SU-DHL-6 (cell line): ENCODE measurements around the gene ZNF776.

ENCODE experiments used
- H2AFZ ChIP-seq: fragments of 200-600 bp; sonication (generic); 2 replicates; pipeline ENCODE4 v1.6.1; 2014; ENCODE audit warnings: low read depth, mild to moderate bottlenecking, moderate library complexity, mixed read lengths, antibody characterized with exemption, low read length; ENCODE audit not compliant: severe bottlenecking
- H3F3A ChIP-seq: fragments of 200-600 bp; shearing (Covaris generic); 2 replicates; pipeline ENCODE4 v1.6.0; 2016; ENCODE audit warnings: antibody characterized with exemption, mild to moderate bottlenecking; ENCODE audit not compliant: insufficient read depth
- H3K27ac ChIP-seq: fragments of 200-600 bp; sonication (generic); 2 replicates; pipeline ENCODE4 v1.5.1; 2016; ENCODE audit warnings: low read depth, mild to moderate bottlenecking, low read length, moderate library complexity, mixed read lengths
- H3K27me3 ChIP-seq: fragments of 200-600 bp; sonication (generic), shearing (Covaris generic); 2 replicates; pipeline ENCODE4 v1.6.0; 2014; ENCODE audit warnings: mild to moderate bottlenecking, low read length
- H3K36me3 ChIP-seq: fragments of 200-600 bp; sonication (generic); 2 replicates; pipeline ENCODE4 v1.6.1; 2014; ENCODE audit warnings: mild to moderate bottlenecking, low read length, mixed read lengths
- H3K4me2 ChIP-seq: fragments of 300-600, 200-600 bp; shearing (Covaris generic), sonication (generic); 2 replicates; pipeline ENCODE4 v1.6.0; 2014; ENCODE audit warnings: low read length, low read depth, mild to moderate bottlenecking; ENCODE audit not compliant: poor library complexity, severe bottlenecking
- H3K4me3 ChIP-seq: fragments of 200-600 bp; sonication (generic); 2 replicates; pipeline ENCODE4 v1.5.1; 2014; ENCODE audit warnings: antibody characterized with exemption, low read length, mild to moderate bottlenecking, mixed read lengths; ENCODE audit not compliant: insufficient read depth, poor library complexity, severe bottlenecking
- H3K79me2 ChIP-seq: fragments of 200-600 bp; sonication (generic); 2 replicates; pipeline ENCODE4 v1.6.1; 2014; ENCODE audit warnings: mild to moderate bottlenecking, low read length, moderate library complexity; ENCODE audit not compliant: insufficient read depth
- H3K9ac ChIP-seq: fragments of 200-600 bp; sonication (generic); 2 replicates; pipeline ENCODE4 v1.7.0; 2014; ENCODE audit warnings: mild to moderate bottlenecking, low read length
- H3K9me2 ChIP-seq: fragments of 200-600 bp; sonication (generic); replicated peaks from 2 replicates; pipeline ENCODE4 v1.6.1; 2014; ENCODE audit warnings: low read length; ENCODE audit not compliant: insufficient read depth
- H3K9me3 ChIP-seq: fragments of 200-600 bp; sonication (generic); 2 replicates; pipeline ENCODE4 v1.6.1; 2014; ENCODE audit warnings: low read length, mixed read lengths; ENCODE audit not compliant: insufficient read depth
- H4K20me1 ChIP-seq: fragments of 200-600 bp; sonication (generic); 2 replicates; pipeline ENCODE4 v1.6.1; 2014; ENCODE audit warnings: low read depth, mild to moderate bottlenecking, antibody characterized with exemption, low read length, moderate library complexity, mixed read lengths
- EZH2phosphoT487 ChIP-seq: fragments of 200-600 bp; sonication (generic), shearing (Covaris generic); conservative IDR thresholded peaks from 2 replicates; pipeline ENCODE4 v1.6.1; 2018; ENCODE audit warnings: mild to moderate bottlenecking, antibody characterized with exemption, low read length, moderate library complexity, mixed read lengths
- TF ChIP-seq, protein P1 (sequence below): fragments of 200-600 bp; sonication (generic); IDR thresholded peaks from one replicate; pipeline ENCODE4 v1.5.1; 2017; ENCODE audit warnings: antibody characterized with exemption, mild to moderate bottlenecking, low read length, moderate library complexity; ENCODE audit not compliant: insufficient read depth, poor library complexity, severe bottlenecking

ZNF776 gene

DNA sequence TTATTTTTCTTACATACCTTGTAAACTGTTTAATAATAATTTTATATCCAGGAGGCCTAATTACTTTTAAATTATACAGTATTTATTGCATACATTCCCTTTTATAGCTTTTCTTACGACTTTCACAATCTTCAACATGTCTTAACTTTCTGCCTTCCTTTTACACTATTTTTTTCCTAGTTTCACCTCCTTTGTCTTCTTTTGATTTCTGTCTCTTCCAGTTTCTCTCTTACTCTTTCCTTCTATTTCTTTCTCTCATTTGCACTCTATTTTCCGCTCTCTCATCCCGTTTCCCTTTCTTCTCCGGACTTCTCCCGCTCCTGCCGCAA, 56.6 kb downstream of the ZNF776 start:
- H4K20me1 ChIP-seq = no peaks in the 10 kb centered on the region
- no peak overlapping the region for H3K27ac ChIP-seq
- H3K27me3 ChIP-seq = no peaks in the 10 kb centered on the region
- peaks cover 9% of the 10 kb centered on the region; the same call in 1 of the 2 replicates for H3F3A ChIP-seq
- no peaks in the 10 kb centered on the region for H3K36me3 ChIP-seq
- H3K4me3 ChIP-seq = no peak overlapping the region
- peaks cover 14% of the 10 kb centered on the region for H3K79me2 ChIP-seq
- no peak overlapping the region for H3K4me2 ChIP-seq
- TF ChIP-seq, protein P1, sequence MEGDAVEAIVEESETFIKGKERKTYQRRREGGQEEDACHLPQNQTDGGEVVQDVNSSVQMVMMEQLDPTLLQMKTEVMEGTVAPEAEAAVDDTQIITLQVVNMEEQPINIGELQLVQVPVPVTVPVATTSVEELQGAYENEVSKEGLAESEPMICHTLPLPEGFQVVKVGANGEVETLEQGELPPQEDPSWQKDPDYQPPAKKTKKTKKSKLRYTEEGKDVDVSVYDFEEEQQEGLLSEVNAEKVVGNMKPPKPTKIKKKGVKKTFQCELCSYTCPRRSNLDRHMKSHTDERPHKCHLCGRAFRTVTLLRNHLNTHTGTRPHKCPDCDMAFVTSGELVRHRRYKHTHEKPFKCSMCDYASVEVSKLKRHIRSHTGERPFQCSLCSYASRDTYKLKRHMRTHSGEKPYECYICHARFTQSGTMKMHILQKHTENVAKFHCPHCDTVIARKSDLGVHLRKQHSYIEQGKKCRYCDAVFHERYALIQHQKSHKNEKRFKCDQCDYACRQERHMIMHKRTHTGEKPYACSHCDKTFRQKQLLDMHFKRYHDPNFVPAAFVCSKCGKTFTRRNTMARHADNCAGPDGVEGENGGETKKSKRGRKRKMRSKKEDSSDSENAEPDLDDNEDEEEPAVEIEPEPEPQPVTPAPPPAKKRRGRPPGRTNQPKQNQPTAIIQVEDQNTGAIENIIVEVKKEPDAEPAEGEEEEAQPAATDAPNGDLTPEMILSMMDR = no peak
- no peak for TF ChIP-seq EZH2phosphoT487
- H3K9ac ChIP-seq = no peak overlapping the region
- H3K9me2 ChIP-seq = no peaks in the 10 kb centered on the region
- no peak overlapping the region for H2AFZ ChIP-seq
- H3K9me3 ChIP-seq = no peaks in the 10 kb centered on the region

DNA sequence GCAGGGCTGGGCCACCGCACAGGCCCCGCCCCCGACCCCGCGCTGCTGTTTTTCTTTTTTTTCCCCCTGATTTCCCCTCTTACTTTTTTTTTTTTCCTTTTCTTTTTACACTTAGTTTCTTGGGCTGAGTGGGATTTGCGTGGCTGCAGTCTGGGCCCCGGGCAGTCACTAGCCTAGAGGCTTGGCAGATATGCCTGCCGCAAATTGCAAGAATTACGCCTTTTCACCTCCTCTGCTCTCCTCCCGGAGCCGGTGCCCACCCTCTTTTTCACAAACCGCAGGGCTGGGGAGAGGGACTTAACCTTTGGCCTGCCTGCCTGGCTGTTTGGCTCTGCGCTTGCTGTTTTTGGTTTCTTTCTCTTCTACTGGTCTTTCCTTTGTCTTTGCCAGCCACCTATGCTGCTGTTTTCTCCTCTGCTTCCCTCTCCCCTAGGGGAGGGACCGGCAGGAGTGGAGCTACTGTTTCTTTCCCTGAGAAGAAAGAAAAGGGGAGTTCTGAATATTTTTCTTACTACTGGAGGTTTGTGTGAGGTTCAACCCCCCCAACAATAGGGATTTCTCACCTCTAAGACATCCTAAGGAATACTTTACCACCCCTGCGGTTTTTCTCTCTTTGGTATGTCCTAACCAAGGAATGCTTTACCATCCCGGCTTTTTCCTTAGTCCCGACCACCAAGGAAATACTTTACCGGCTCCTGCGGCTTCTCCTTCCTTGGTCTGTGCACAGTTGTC, 57.1 kb downstream of the ZNF776 start:
- H3K27me3 ChIP-seq = no peaks in the 10 kb centered on the region
- H3K9me3 ChIP-seq = no peaks in the 10 kb centered on the region
- H3K9ac ChIP-seq = no peak overlapping the region
- H3K9me2 ChIP-seq = no peaks in the 10 kb centered on the region
- no peak overlapping the region for H3K27ac ChIP-seq
- H3K79me2 ChIP-seq = peaks cover 14% of the 10 kb centered on the region
- H2AFZ ChIP-seq = no peak overlapping the region
- no peaks in the 10 kb centered on the region for H3K36me3 ChIP-seq
- no peak overlapping the region for H3K4me3 ChIP-seq
- H3F3A ChIP-seq = peaks cover 9% of the 10 kb centered on the region; the same call in 1 of the 2 replicates
- TF ChIP-seq, protein P1 = no peak
- no peak for TF ChIP-seq EZH2phosphoT487
- no peak overlapping the region for H3K4me2 ChIP-seq
- H4K20me1 ChIP-seq = no peaks in the 10 kb centered on the region

DNA sequence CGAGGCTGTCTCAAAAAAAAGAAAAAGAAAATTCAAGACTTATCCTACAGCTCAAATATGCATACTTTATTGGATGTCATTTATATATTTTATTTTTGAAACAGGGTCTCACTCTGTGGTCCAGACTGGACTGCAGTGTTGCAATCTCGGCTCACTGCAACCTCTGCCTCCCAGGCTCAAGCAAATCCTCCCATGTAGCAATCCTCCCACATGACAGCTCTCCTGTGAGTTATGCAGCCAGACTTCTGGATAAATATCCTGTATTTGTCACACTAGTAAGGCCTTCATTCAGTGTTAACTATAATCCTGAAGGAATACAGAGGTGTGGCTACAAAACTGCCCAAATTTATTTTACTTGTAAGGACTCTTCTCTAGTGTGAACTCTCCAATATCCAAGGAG, 60.9 kb downstream of the ZNF776 start:
- H3K79me2 ChIP-seq = peaks cover 27% of the 10 kb centered on the region
- no peaks in the 10 kb centered on the region for H3K9me2 ChIP-seq
- H2AFZ ChIP-seq = no peak overlapping the region
- H4K20me1 ChIP-seq = no peaks in the 10 kb centered on the region
- no peak for TF ChIP-seq EZH2phosphoT487
- TF ChIP-seq, protein P1 = no peak
- no peak overlapping the region for H3K27ac ChIP-seq
- H3K4me3 ChIP-seq = no peak overlapping the region
- H3K36me3 ChIP-seq = no peaks in the 10 kb centered on the region
- H3K9ac ChIP-seq = no peak overlapping the region
- no peak overlapping the region for H3K4me2 ChIP-seq
- no peaks in the 10 kb centered on the region for H3K27me3 ChIP-seq
- peaks cover 4% of the 10 kb centered on the region; the same call in 1 of the 2 replicates for H3F3A ChIP-seq
- no peaks in the 10 kb centered on the region for H3K9me3 ChIP-seq
